Embryonic facial prominence (tissue), 1 donor: ENCODE data around the gene CTBP2.

ENCODE experiments used
- DNase-seq: peaks from one replicate; pipeline ENCODE4 v3.0.0-alpha.2; 2016; ENCODE audit errors: extremely low spot score

Gene CTBP2

GRCh38 chr10:124941823-124942222 is 218.5 kb downstream of the CTBP2 start, which contains the start of gene ZRANB1:
Gene ZRANB1, plus strand, starts transcription at chr10:124942123. Its CDS starts 371 bp downstream, at chr10:124942494.
- no peak for DNase-seq

GRCh38 chr10:124939290-124939689 is 221.1 kb downstream of the CTBP2 start:
- no peak for DNase-seq

- DNase-seq = no peak
These were observed 223.6 kb downstream of the CTBP2 start for GRCh38 chr10:124936813-124937212.

GRCh38 chr10:124935946-124936345 is 224.4 kb downstream of the CTBP2 start:
- DNase-seq = no peak
